CD4-positive, alpha-beta T cell (primary cell): ENCODE results near the gene MNX1. TPM values are rescaled to one million over a fixed set of nuclear protein-coding genes. Genes with fewer than 3 reads are reported as not detected.

Experiments
- ATAC-seq: fragments of 200-7000 bp; cut with Tn5 transposase; one replicate; pipeline ENCODE4 v1.10.0; 2022; ENCODE audit warnings: mild to moderate bottlenecking; ENCODE audit not compliant: poor library complexity
- CTCF ChIA-PET: fragments of 350-600 bp; sonication (Branson Sonifier 250); formaldehyde crosslinking; loops from one replicate; lab custom pipeline; 2021; ENCODE audit warnings: antibody characterized with exemption, inconsistent platforms; lab: Charles Lee
- POLR2A ChIA-PET: fragments of 350-600 bp; sonication (Branson Sonifier 250); formaldehyde crosslinking; loops from one replicate; lab custom pipeline; 2021; ENCODE audit warnings: antibody characterized with exemption, inconsistent platforms; lab: Charles Lee
- DNase-seq, 14 experiments: peaks; one replicate each; pipeline ENCODE4 v3.0.0-alpha.2; 2013 to 2020; ENCODE audit warnings: mixed read lengths in 2 of 14
- H3K27ac ChIP-seq, 2 donors: one replicate each; pipeline versions ENCODE4 v1.5.1 to v1.7.0; 2013; ENCODE audit warnings: low read length in 2 of 2, low read depth in 1 of 2, mild to moderate bottlenecking in 1 of 2
- H3K27me3 ChIP-seq, 2 experiments: 1 replicate in 1 of 2; 2 replicates in 1 of 2; pipeline versions ENCODE4 v1.6.1 to v1.7.0; 2013; ENCODE audit warnings: low read length in 2 of 2, control low read depth in 1 of 2, mild to moderate bottlenecking in 1 of 2, moderate library complexity in 1 of 2; ENCODE audit not compliant: insufficient read depth in 2 of 2, control insufficient read depth in 1 of 2
- H3K36me3 ChIP-seq: one replicate; pipeline ENCODE4 v1.6.1; 2013; ENCODE audit warnings: low read length, control low read depth; ENCODE audit not compliant: insufficient read depth
- H3K4me1 ChIP-seq: one replicate; pipeline ENCODE4 v1.6.1; 2013; ENCODE audit warnings: low read length, control low read depth; ENCODE audit not compliant: insufficient read depth
- H3K4me3 ChIP-seq: one replicate; pipeline ENCODE4 v1.5.1; 2013; ENCODE audit warnings: mild to moderate bottlenecking, low read length, moderate library complexity
- H3K9me3 ChIP-seq, 2 experiments: 1 replicate in 1 of 2; 2 replicates in 1 of 2; pipeline versions ENCODE4 v1.6.1 to v1.7.0; 2013; ENCODE audit warnings: low read length in 2 of 2, mild to moderate bottlenecking in 2 of 2, control low read depth in 1 of 2, moderate library complexity in 1 of 2; ENCODE audit not compliant: control insufficient read depth in 1 of 2, insufficient read depth in 1 of 2
- H3K27ac Mint-ChIP-seq: one replicate; pipeline ENCODE4 v1.8.0; 2020; ENCODE audit warnings: mixed read lengths
- H3K27me3 Mint-ChIP-seq: one replicate; pipeline ENCODE4 v1.8.0; 2021; ENCODE audit warnings: mixed read lengths
- H3K36me3 Mint-ChIP-seq: one replicate; pipeline ENCODE4 v1.8.0; 2021; ENCODE audit warnings: low read depth, mixed read lengths
- H3K4me1 Mint-ChIP-seq: one replicate; pipeline ENCODE4 v1.8.0; 2021; ENCODE audit warnings: low read depth, mixed read lengths
- H3K4me3 Mint-ChIP-seq: one replicate; pipeline ENCODE4 v1.8.0; 2020; ENCODE audit warnings: mild to moderate bottlenecking, mixed read lengths
- H3K9me3 Mint-ChIP-seq: one replicate; pipeline ENCODE4 v1.8.0; 2020; ENCODE audit warnings: mixed read lengths
- intact Hi-C, 2 experiments: fragments of 100-400 bp; cut with DNase I in 1 of 2; cut with micrococcal nuclease in 1 of 2; formaldehyde crosslinking; loops; one replicate each; pipeline versions ENCODE4 v1.15.1 to v1.9.0; 2023 to 2025; cut with DNase I, micrococcal nuclease
- total RNA-seq, 174 experiments: library from RNA in 2 of 174; stranded (reverse) in 2 of 174; gene quantifications; one replicate each; pipeline ENCODE4 v1.2.3 and lab custom pipeline; 2021 to 2026
- TF ChIP-seq, protein P1 (sequence below): fragments of 200-600 bp; IDR thresholded peaks from one replicate; pipeline ENCODE4 v1.8.0; 2022; ENCODE audit warnings: antibody characterized with exemption, mild to moderate bottlenecking

Gene MNX1
- total RNA-seq, 2 experiments from 2014 or later, result 0.14 TPM; not detected in 1

DNA sequence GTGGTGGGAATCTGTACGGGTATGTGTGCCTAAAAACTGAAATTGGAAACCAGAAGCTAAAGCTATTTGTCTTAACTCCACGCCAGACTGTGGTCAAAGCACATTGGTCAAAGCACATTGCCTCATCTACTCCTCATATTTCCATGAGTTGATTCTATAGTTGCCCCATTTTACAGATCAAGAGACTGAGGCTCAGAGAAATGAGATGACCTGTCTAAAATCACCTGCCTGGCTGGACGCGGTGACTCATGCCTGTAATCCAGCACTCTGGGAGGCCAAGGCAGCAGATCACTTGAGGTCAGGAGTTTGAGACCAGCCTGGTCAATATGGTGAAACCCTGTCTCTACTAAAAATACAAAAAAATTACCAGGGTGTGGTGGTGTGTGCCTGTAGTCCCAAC is 21.7 kb upstream of the MNX1 start:
- Histone ChIP-seq H3K36me3 (no peaks in the 10 kb centered on the region), H3K4me3 (no peak overlapping the region), H3K4me1 (no peaks in the 10 kb centered on the region), H3K9me3 (peaks cover 0 to 9% of the 10 kb centered on the region in 2 experiments), H3K27ac (no peak overlapping the region), H3K27me3 (peaks cover 11 to 36% of the 10 kb centered on the region in 2 experiments)
- ChIA-PET CTCF (no interaction called here), POLR2A (no interaction called here)
- Mint-ChIP-seq H3K4me3 (no peak overlapping the region), H3K9me3 (no peaks in the 10 kb centered on the region), H3K36me3 (no peaks in the 10 kb centered on the region), H3K27me3 (peaks cover 69% of the 10 kb centered on the region), H3K4me1 (no peaks in the 10 kb centered on the region), H3K27ac (no peak overlapping the region)
- intact Hi-C loops, result no loop called here
- ATAC-seq (no peak), DNase-seq (no peak)
- TF ChIP-seq, protein P1, sequence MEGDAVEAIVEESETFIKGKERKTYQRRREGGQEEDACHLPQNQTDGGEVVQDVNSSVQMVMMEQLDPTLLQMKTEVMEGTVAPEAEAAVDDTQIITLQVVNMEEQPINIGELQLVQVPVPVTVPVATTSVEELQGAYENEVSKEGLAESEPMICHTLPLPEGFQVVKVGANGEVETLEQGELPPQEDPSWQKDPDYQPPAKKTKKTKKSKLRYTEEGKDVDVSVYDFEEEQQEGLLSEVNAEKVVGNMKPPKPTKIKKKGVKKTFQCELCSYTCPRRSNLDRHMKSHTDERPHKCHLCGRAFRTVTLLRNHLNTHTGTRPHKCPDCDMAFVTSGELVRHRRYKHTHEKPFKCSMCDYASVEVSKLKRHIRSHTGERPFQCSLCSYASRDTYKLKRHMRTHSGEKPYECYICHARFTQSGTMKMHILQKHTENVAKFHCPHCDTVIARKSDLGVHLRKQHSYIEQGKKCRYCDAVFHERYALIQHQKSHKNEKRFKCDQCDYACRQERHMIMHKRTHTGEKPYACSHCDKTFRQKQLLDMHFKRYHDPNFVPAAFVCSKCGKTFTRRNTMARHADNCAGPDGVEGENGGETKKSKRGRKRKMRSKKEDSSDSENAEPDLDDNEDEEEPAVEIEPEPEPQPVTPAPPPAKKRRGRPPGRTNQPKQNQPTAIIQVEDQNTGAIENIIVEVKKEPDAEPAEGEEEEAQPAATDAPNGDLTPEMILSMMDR, result no peak

DNA sequence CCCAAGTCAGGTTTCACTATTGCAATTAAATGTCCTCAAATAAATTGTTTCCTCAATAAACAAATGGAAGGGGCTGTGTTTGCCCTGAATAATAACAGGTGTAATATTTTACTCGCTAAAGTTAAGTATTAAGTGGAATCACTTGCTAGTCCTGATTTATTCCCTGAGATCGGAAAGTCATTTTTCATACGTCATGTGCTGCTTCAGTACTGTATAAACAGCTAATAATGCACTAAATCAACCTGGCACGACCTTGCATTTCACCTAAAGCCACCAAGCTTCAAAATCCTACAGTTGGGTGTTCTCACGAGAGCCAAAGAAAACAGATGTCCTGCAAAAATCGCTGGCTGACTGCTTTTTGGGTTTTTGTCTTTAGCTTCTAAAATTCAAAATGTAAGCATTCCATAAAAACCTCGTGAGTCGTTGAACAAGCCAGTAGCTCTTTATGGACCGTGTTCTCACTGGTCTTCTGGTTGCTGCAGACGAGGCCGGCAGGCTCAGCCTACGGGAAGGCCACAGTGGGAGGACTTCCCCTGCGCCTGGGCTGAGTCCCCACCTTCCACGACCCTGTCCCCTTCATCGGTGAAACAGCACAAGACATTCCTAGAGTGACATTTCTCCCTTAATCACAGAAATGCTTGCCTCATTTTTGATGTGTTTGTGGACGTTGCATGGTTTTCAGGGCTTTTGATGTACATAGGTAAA is 17.9 kb upstream of the MNX1 start:
- TF ChIP-seq, protein P1, result no peak
- H3K27ac ChIP-seq, result no peak overlapping the region
- no peaks in the 10 kb centered on the region for H3K4me1 Mint-ChIP-seq
- no peak overlapping the region for H3K27ac Mint-ChIP-seq
- no peaks in the 10 kb centered on the region for H3K9me3 Mint-ChIP-seq
- no peak overlapping the region for H3K4me3 ChIP-seq
- POLR2A ChIA-PET, result interaction anchor here (0.6 kb wide), 1 partner anchor 15 kb away, joined by 4 read pairs; no protein-coding TSS in a partner anchor
- peaks cover 0 to 3% of the 10 kb centered on the region in 2 experiments for H3K9me3 ChIP-seq
- H3K36me3 Mint-ChIP-seq, result no peaks in the 10 kb centered on the region
- H3K4me1 ChIP-seq, result no peaks in the 10 kb centered on the region
- H3K27me3 ChIP-seq, result peaks cover 22 to 48% of the 10 kb centered on the region in 2 experiments
- no peak for ATAC-seq
- CTCF ChIA-PET, result no interaction called here
- H3K27me3 Mint-ChIP-seq, result peaks cover 75% of the 10 kb centered on the region
- H3K4me3 Mint-ChIP-seq, result no peak overlapping the region
- no peaks in the 10 kb centered on the region for H3K36me3 ChIP-seq
- DNase-seq, result no peak
- intact Hi-C loops, result no loop called here

DNA sequence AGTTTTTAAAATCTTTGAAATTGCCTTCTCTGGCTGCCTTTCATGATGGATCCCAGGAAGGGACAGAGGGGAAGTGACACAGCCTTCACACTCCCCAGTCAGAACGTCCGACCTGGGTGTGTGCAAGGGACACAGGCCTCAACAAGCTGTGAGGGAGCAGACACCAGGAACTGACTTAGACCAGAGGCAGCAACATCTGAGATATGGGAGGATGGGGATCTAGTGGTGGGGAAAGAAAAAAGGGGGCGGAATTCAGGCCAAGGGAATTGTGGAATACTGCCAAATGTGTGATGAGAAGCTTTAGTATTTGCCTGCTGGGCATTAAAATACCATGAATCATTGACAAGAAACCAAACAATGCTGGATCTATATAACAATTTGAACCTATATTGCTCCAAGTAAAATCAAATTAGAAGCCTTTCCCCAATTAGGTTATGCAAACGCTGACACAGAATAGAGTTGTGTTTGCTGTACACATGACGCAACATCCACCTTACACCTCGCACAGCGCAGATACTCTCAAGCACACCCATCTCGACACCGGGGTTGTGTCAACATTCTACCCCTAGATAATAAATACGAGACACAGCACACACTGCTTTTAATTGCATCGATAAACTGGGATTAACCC is 17.2 kb upstream of the MNX1 start:
- Mint-ChIP-seq H3K4me3 (no peak overlapping the region), H3K36me3 (no peaks in the 10 kb centered on the region), H3K27me3 (peaks cover 80% of the 10 kb centered on the region), H3K4me1 (no peaks in the 10 kb centered on the region), H3K27ac (no peak overlapping the region), H3K9me3 (no peaks in the 10 kb centered on the region)
- peaks cover 29 to 54% of the 10 kb centered on the region in 2 experiments for H3K27me3 ChIP-seq
- H3K4me1 ChIP-seq, result no peaks in the 10 kb centered on the region
- no peaks in the 10 kb centered on the region for H3K9me3 ChIP-seq
- no peak overlapping the region for H3K27ac ChIP-seq
- POLR2A ChIA-PET, result no interaction called here
- intact Hi-C loops, result no loop called here
- no peak overlapping the region for H3K4me3 ChIP-seq
- DNase-seq (no peak), ATAC-seq (no peak)
- H3K36me3 ChIP-seq, result no peaks in the 10 kb centered on the region
- CTCF ChIA-PET, result no interaction called here
- TF ChIP-seq, protein P1, result no peak
